Osteoblast (primary cell): ENCODE results near the gene ZNF182. TPM values are rescaled to one million over a fixed set of nuclear protein-coding genes. Genes with fewer than 3 reads are reported as not detected.
"Not testable (repeated sequence)": the region's sequence is repeated elsewhere in the genome, so short reads cannot be mapped to it uniquely, and the experiment has no call there.

Experiments used
- DNase-seq: peaks from one replicate; pipeline ENCODE4 v3.0.0; 2011; ENCODE audit warnings: low spot score, mixed read lengths; ENCODE audit not compliant: insufficient read length; ENCODE audit errors: missing footprints
- H2AFZ ChIP-seq: 2 replicates; pipeline ENCODE4 v1.6.0; 2011; ENCODE audit warnings: mild to moderate bottlenecking, low read length
- H3K27ac ChIP-seq: 2 replicates; pipeline ENCODE4 v1.5.1; 2011; ENCODE audit warnings: mild to moderate bottlenecking, low read depth, low read length, moderate library complexity
- H3K27me3 ChIP-seq: 2 replicates; pipeline ENCODE4 v1.6.0; 2012; ENCODE audit warnings: mild to moderate bottlenecking, control low read depth, inconsistent platforms, low read length, moderate library complexity; ENCODE audit not compliant: insufficient read depth
- H3K36me3 ChIP-seq: 2 replicates; pipeline ENCODE4 v1.5.1; 2011; ENCODE audit warnings: mild to moderate bottlenecking, low read length, control low read depth, moderate library complexity; ENCODE audit not compliant: insufficient read depth
- H3K4me1 ChIP-seq: 2 replicates; pipeline ENCODE4 v1.5.1; 2011; ENCODE audit warnings: mild to moderate bottlenecking, low read length, control low read depth, moderate library complexity; ENCODE audit not compliant: insufficient read depth
- H3K4me2 ChIP-seq: 2 replicates; pipeline ENCODE4 v1.6.0; 2011; ENCODE audit warnings: mild to moderate bottlenecking, low read length; ENCODE audit not compliant: insufficient read depth
- H3K4me3 ChIP-seq: fragments of 200-600 bp; sonication (generic); 3 replicates; pipeline ENCODE4 v1.5.1; 2012; ENCODE audit warnings: mild to moderate bottlenecking, low read length, inconsistent platforms; ENCODE audit not compliant: insufficient read depth
- H3K79me2 ChIP-seq: 2 replicates; pipeline ENCODE4 v1.6.0; 2012; ENCODE audit warnings: mild to moderate bottlenecking, low read length, control low read depth, inconsistent platforms; ENCODE audit not compliant: insufficient read depth
- H3K9me3 ChIP-seq: 2 replicates; pipeline ENCODE4 v1.5.1; 2011; ENCODE audit warnings: low read depth, low read length, control low read depth
- H4K20me1 ChIP-seq: 2 replicates; pipeline ENCODE4 v1.6.0; 2012; ENCODE audit warnings: mild to moderate bottlenecking, low read length, control low read depth; ENCODE audit not compliant: insufficient read depth
- CTCF ChIP-seq: IDR thresholded peaks from 2 replicates; pipeline ENCODE4 v1.5.1; 2011; ENCODE audit warnings: mild to moderate bottlenecking, low read depth, low read length, moderate library complexity; ENCODE audit errors: extremely low read depth
- total RNA-seq: library from RNA; depleted of rRNA; stranded (reverse); fragments of >200 nt; gene quantifications from 2 replicates; pipeline ENCODE4 v1.2.3, GENCODE V29; 2012

Gene ZNF182
- total RNA-seq, 1 donor: 4.3 TPM

- no peak overlapping the region for H3K4me3 ChIP-seq
- H3K79me2 ChIP-seq: no peaks in the 10 kb centered on the region
- peak; percentile 64 for TF ChIP-seq CTCF
- H3K4me1 ChIP-seq: no peaks in the 10 kb centered on the region
- no peaks in the 10 kb centered on the region for H3K27me3 ChIP-seq
- no peaks in the 10 kb centered on the region for H4K20me1 ChIP-seq
- H3K9me3 ChIP-seq: no peaks in the 10 kb centered on the region
- no peak overlapping the region for H3K4me2 ChIP-seq
- H3K36me3 ChIP-seq: no peaks in the 10 kb centered on the region
- H3K27ac ChIP-seq: no peak overlapping the region
- DNase-seq: peak; percentile 65
- H2AFZ ChIP-seq: peak overlapping the region; percentile 13
These were observed 21.8 kb upstream of the ZNF182 start for GRCh38 chrX:48025561-48025960.

GRCh38 chrX:48022738-48023137, 18.9 kb upstream of the ZNF182 start:
- H3K4me2 ChIP-seq: no peak overlapping the region
- no peaks in the 10 kb centered on the region for H3K36me3 ChIP-seq
- DNase-seq: no peak
- no peaks in the 10 kb centered on the region for H3K4me1 ChIP-seq
- no peak overlapping the region for H3K27ac ChIP-seq
- no peaks in the 10 kb centered on the region for H3K27me3 ChIP-seq
- TF ChIP-seq CTCF: no peak
- H3K4me3 ChIP-seq: no peak overlapping the region
- no peak overlapping the region for H2AFZ ChIP-seq
- no peaks in the 10 kb centered on the region for H3K79me2 ChIP-seq
- H3K9me3 ChIP-seq: no peaks in the 10 kb centered on the region
- H4K20me1 ChIP-seq: no peaks in the 10 kb centered on the region

GRCh38 chrX:48022100-48022499, 18.3 kb upstream of the ZNF182 start:
- no peak overlapping the region for H3K27ac ChIP-seq
- no peaks in the 10 kb centered on the region for H3K36me3 ChIP-seq
- H2AFZ ChIP-seq: no peak overlapping the region
- H4K20me1 ChIP-seq: no peaks in the 10 kb centered on the region
- TF ChIP-seq CTCF: no peak
- DNase-seq: no peak
- no peaks in the 10 kb centered on the region for H3K27me3 ChIP-seq
- H3K79me2 ChIP-seq: no peaks in the 10 kb centered on the region
- H3K4me3 ChIP-seq: no peak overlapping the region
- H3K4me1 ChIP-seq: no peaks in the 10 kb centered on the region
- H3K4me2 ChIP-seq: peak overlapping the region; percentile 89
- no peaks in the 10 kb centered on the region for H3K9me3 ChIP-seq

- no peaks in the 10 kb centered on the region for H3K79me2 ChIP-seq
- no peaks in the 10 kb centered on the region for H3K27me3 ChIP-seq
- peak overlapping the region; percentile 95 for H3K27ac ChIP-seq
- peak overlapping the region; percentile 98 for H2AFZ ChIP-seq
- DNase-seq: peak; percentile 93
- H4K20me1 ChIP-seq: no peaks in the 10 kb centered on the region
- peak overlapping the region; percentile 89 for H3K4me2 ChIP-seq
- no peaks in the 10 kb centered on the region for H3K36me3 ChIP-seq
- H3K4me3 ChIP-seq: peak overlapping the region; percentile 83
- no peak for TF ChIP-seq CTCF
- no peaks in the 10 kb centered on the region for H3K9me3 ChIP-seq
- H3K4me1 ChIP-seq: no peaks in the 10 kb centered on the region
These were observed 17.5 kb upstream of the ZNF182 start for GRCh38 chrX:48021026-48021900.

- H3K4me3 ChIP-seq, H4K20me1 ChIP-seq, H3K79me2 ChIP-seq, H3K4me1 ChIP-seq, DNase-seq, H3K27me3 ChIP-seq, H2AFZ ChIP-seq, H3K9me3 ChIP-seq, H3K36me3 ChIP-seq, H3K27ac ChIP-seq: not testable (repeated sequence)
- H3K4me2 ChIP-seq: peak overlapping the region; percentile 89
These were observed 16.7 kb upstream of the ZNF182 start for GRCh38 chrX:48020472-48020871.

GRCh38 chrX:48019892-48020291, 16.1 kb upstream of the ZNF182 start:
- not testable (repeated sequence) for H3K36me3 ChIP-seq, H3K9me3 ChIP-seq, H3K4me3 ChIP-seq, H3K79me2 ChIP-seq, H3K27me3 ChIP-seq, H2AFZ ChIP-seq, H3K27ac ChIP-seq, H4K20me1 ChIP-seq, H3K4me1 ChIP-seq, DNase-seq, H3K4me2 ChIP-seq
